HepG2 (cell line): ENCODE results near the gene FSD1. TPM values are rescaled to one million over a fixed set of nuclear protein-coding genes. Genes with fewer than 3 reads are reported as not detected.

Experiments used
- ATAC-seq: fragments of 200-7000 bp; cut with Tn5 transposase; 3 replicates; pipeline ENCODE4 v1.9.1; 2020; ENCODE audit warnings: mild to moderate bottlenecking, moderate library complexity
- BruUV-seq: library from RNA; stranded (reverse); fragments of 400-500 nt; replicated peaks from 2 replicates; lab custom pipeline; 2021; lab: Mats Ljungman, UMichigan
- CTCF ChIA-PET: fragments of 300-600 bp; formaldehyde crosslinking; extraction: SDS; loops from one replicate; lab custom pipeline; 2021; ENCODE audit warnings: low total read pairs, inconsistent platforms, low intra/inter-chr PET ratio; lab: Yijun Ruan, JAX
- POLR2A ChIA-PET: fragments of 350-600 bp; sonication (Branson Sonifier 250); formaldehyde crosslinking; loops from one replicate; lab custom pipeline; 2020; ENCODE audit warnings: antibody characterized with exemption, inconsistent platforms; lab: Yijun Ruan, JAX
- DNase-seq: peaks from one replicate; pipeline ENCODE4 v3.0.0-alpha.2; 2015; ENCODE audit warnings: low spot score
- FAIRE-seq: peaks from 3 replicates; lab custom pipeline; 2011; peaks lifted over from hg19 to GRCh38; lab: Jason Lieb, UNC
- H2AFZ ChIP-seq: one replicate; pipeline ENCODE4 v1.6.1; 2011; ENCODE audit warnings: low read length, inconsistent platforms
- H3K27ac ChIP-seq: fragments of 300-600 bp; 3 replicates; pipeline ENCODE4 v1.8.0; 2011; ENCODE audit warnings: mixed run types, mild to moderate bottlenecking, mixed read lengths, low read length, inconsistent platforms; ENCODE audit not compliant: insufficient read depth; ENCODE audit errors: extremely low read length
- H3K27me3 ChIP-seq, 2 experiments: fragments of 200-600 bp in 1 of 2; 2 replicates in 1 of 2; 3 replicates in 1 of 2; pipeline versions ENCODE4 v1.6.0 to v1.8.0; 2011; ENCODE audit warnings: low read length in 2 of 2, mild to moderate bottlenecking in 2 of 2, moderate library complexity in 2 of 2, inconsistent platforms in 1 of 2; ENCODE audit not compliant: insufficient read depth in 2 of 2, control insufficient read depth in 1 of 2
- H3K36me3 ChIP-seq, 2 experiments: fragments of 200-600 bp in 1 of 2; replicated peaks in 1 of 2; 2 replicates in 1 of 2; 3 replicates in 1 of 2; pipeline versions ENCODE4 v1.5.1 to v1.8.0; 2011; ENCODE audit warnings: low read length in 2 of 2, inconsistent platforms in 1 of 2; ENCODE audit not compliant: insufficient read depth in 2 of 2, control insufficient read depth in 1 of 2
- H3K4me1 ChIP-seq: 2 replicates; pipeline ENCODE4 v1.5.1; 2012; ENCODE audit warnings: low read length, inconsistent platforms; ENCODE audit not compliant: insufficient read depth
- H3K4me2 ChIP-seq: 2 replicates; pipeline ENCODE4 v1.6.0; 2011; ENCODE audit warnings: low read depth, low read length, inconsistent platforms
- H3K4me3 ChIP-seq, 3 experiments: fragments of 200-600 bp in 1 of 3; sonication (generic), shearing (Covaris generic) in 1 of 3; replicated peaks in 1 of 3; 2 replicates each; pipeline ENCODE4 v1.5.1; 2011 to 2016; ENCODE audit warnings: low read length in 3 of 3, inconsistent platforms in 2 of 3, low read depth in 2 of 3, mild to moderate bottlenecking in 2 of 3, control low read depth in 1 of 3, mixed read lengths in 1 of 3; ENCODE audit not compliant: insufficient read depth in 1 of 3
- H3K79me2 ChIP-seq: one replicate; pipeline ENCODE4 v1.6.1; 2011; ENCODE audit warnings: low read length, inconsistent platforms; ENCODE audit not compliant: insufficient read depth
- H3K9ac ChIP-seq: 2 replicates; pipeline ENCODE4 v1.6.0; 2011; ENCODE audit warnings: mild to moderate bottlenecking, low read depth, low read length, inconsistent platforms; ENCODE audit not compliant: insufficient read depth
- H3K9me3 ChIP-seq: 2 replicates; pipeline ENCODE4 v1.5.1; 2012; ENCODE audit warnings: mild to moderate bottlenecking, low read length
- H4K20me1 ChIP-seq: 2 replicates; pipeline ENCODE4 v1.6.0; 2011; ENCODE audit warnings: inconsistent platforms, mild to moderate bottlenecking, low read length, moderate library complexity; ENCODE audit not compliant: insufficient read depth
- CREB1 ChIP-seq, 2 experiments: fragments of 450-650 bp in 1 of 2; IDR thresholded peaks; 2 replicates each; pipeline ENCODE4 v1.6.1; 2016 to 2017; ENCODE audit warnings: control low read depth in 1 of 2, mild to moderate bottlenecking in 1 of 2, missing compliant biosample characterization in 1 of 2, missing genetic modification characterization in 1 of 2
- IRF2 ChIP-seq: IDR thresholded peaks from 2 replicates; pipeline ENCODE4 v1.6.1; 2018; ENCODE audit warnings: missing genetic modification reagents, missing compliant biosample characterization
- STAG1 ChIP-seq: sonication (generic); formaldehyde crosslinking; IDR thresholded peaks from 2 replicates; pipeline ENCODE4 v1.4.0; 2020; ENCODE audit warnings: missing genetic modification reagents
- ZMYM3 ChIP-seq: sonication (generic); formaldehyde crosslinking; IDR thresholded peaks from 2 replicates; pipeline ENCODE4 v1.5.1; 2020; ENCODE audit warnings: mild to moderate bottlenecking, missing genetic modification reagents
- ZNF768 ChIP-seq: sonication (generic); formaldehyde crosslinking; IDR thresholded peaks from 2 replicates; pipeline ENCODE4 v1.4.0; 2020; ENCODE audit warnings: missing genetic modification reagents
- WGBS: methylation state at CpG from one replicate; pipeline ENCODE4 v1.1.6; 2017; ENCODE audit warnings: low lambda C conversion rate; 5-methylcytosine and 5-hydroxymethylcytosine counted together
- in situ Hi-C: cut with HindIII; loops from 2 replicates; pipeline ENCODE4 v1.10.0; 2017; ENCODE audit warnings: low pct_unique_long_range_greater_than_20kb; ENCODE audit not compliant: extremely low pct_ligation_motif_present
- intact Hi-C: fragments of 100-400 bp; cut with micrococcal nuclease; formaldehyde crosslinking; loops from one replicate; pipeline ENCODE4 v1.10.0; 2022; ENCODE audit not compliant: unreplicated experiment
- polyA plus RNA-seq, 8 experiments: library from polyadenylated mRNA; depleted of rRNA in 3 of 8; stranded (reverse) in 7 of 8; unstranded in 1 of 8; fragments of >200 nt; fragmentation: Illumina TruSeq in 4 of 8; extraction: Trizol in 4 of 8; gene quantifications; 2 replicates each; pipeline versions ENCODE4 v1.2.1 to v1.2.3, GENCODE V29; 2011 to 2016; ENCODE audit warnings: low read depth in 4 of 8, missing spikeins in 1 of 8, mixed read lengths in 1 of 8; ENCODE audit not compliant: insufficient read depth in 1 of 8
- total RNA-seq, 5 experiments: library from RNA; depleted of rRNA; stranded (reverse); fragments of >200 nt; fragmentation: Illumina TruSeq; extraction: Trizol; gene quantifications; 2 replicates each; pipeline ENCODE4 v1.2.3, GENCODE V29; 2016; ENCODE audit warnings: low read depth in 1 of 5

FSD1 gene
- total and polyA plus RNA-seq, 2 of the 13 experiments (the other 11 are each of a cell fraction or from before 2014, with no cell fraction given), result 0.29 to 0.66 TPM

DNA sequence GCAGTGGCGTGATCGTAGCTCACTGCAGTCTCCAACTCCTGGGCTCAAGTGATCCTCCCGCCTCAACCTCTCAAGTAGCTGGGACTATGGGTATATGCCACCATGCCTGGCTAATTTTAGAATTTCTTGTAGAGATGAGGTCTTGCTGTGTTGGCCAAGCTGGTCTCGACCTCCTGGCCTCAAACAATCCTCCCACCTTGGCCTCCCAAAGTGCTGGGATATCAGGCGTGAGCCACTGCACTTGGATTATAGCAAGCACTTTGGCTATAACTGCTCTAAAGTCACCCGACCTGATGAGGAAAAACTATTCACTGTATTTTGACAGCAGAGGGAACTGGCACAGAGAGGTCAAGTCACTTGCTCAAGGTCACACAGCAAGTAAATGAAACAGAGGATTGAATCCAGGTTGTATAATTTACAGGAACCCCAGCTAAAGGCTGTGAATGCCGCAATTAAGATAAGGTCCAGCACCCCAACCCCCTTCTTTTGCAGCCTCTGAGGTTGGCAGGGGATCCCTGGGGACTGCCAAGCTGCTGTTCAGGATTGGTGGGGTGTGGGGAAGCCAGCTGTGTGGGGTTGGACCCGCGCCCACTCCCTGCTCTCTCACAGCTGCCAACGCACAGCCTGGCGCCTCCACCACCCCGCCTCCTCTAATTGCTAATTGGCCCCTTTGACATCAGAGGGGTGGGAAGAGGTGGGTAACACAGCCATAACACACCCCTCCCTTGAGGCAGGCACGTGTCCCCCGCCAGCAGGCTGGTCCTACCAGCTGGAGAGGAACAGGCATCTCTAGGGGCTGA is 8.2 kb upstream of the FSD1 start:
- FAIRE-seq (no peak), DNase-seq (no peak), ATAC-seq (no peak)
- H3K4me2 ChIP-seq, result no peak overlapping the region
- H3K27me3 ChIP-seq, result peaks cover 0 to 2% of the 10 kb centered on the region in 2 experiments; a peak in 1 of 5 replicates
- no peak overlapping the region for H3K4me3 ChIP-seq
- WGBS, result 54% methylated on average over 8 of the region's 14 CpGs
- no peak overlapping the region for H2AFZ ChIP-seq
- in situ Hi-C loops (no loop called here), intact Hi-C loops (no loop called here)
- TF ChIP-seq ZMYM3 (CRISPR knock-in tag) (0 out of 2 replicates have a peak, but pooled peaks have one; percentile 13), CREB1 (IDR thresholded peaks at IDR 0.05) (no peak), CREB1 (CRISPR knock-in tag; IDR thresholded peaks at IDR 0.05) (no peak), ZNF768 (peak; percentile 88), IRF2 (no peak)
- no peaks in the 10 kb centered on the region for H3K36me3 ChIP-seq
- no peaks in the 10 kb centered on the region for H4K20me1 ChIP-seq
- H3K4me1 ChIP-seq, result peaks cover 7% of the 10 kb centered on the region; the same call in 1 of the 2 replicates
- BruUV-seq, result no TSS peak
- no peak overlapping the region for H3K27ac ChIP-seq
- no peaks in the 10 kb centered on the region for H3K9me3 ChIP-seq
- POLR2A ChIA-PET, result interaction anchor here (0.6 to 3.1 kb wide), 2 partner anchors 14 kb away, joined by 3 to 19 read pairs; no protein-coding TSS in a partner anchor
- no peak overlapping the region for H3K9ac ChIP-seq
- CTCF ChIA-PET, result no interaction called here
- no peaks in the 10 kb centered on the region for H3K79me2 ChIP-seq

DNA sequence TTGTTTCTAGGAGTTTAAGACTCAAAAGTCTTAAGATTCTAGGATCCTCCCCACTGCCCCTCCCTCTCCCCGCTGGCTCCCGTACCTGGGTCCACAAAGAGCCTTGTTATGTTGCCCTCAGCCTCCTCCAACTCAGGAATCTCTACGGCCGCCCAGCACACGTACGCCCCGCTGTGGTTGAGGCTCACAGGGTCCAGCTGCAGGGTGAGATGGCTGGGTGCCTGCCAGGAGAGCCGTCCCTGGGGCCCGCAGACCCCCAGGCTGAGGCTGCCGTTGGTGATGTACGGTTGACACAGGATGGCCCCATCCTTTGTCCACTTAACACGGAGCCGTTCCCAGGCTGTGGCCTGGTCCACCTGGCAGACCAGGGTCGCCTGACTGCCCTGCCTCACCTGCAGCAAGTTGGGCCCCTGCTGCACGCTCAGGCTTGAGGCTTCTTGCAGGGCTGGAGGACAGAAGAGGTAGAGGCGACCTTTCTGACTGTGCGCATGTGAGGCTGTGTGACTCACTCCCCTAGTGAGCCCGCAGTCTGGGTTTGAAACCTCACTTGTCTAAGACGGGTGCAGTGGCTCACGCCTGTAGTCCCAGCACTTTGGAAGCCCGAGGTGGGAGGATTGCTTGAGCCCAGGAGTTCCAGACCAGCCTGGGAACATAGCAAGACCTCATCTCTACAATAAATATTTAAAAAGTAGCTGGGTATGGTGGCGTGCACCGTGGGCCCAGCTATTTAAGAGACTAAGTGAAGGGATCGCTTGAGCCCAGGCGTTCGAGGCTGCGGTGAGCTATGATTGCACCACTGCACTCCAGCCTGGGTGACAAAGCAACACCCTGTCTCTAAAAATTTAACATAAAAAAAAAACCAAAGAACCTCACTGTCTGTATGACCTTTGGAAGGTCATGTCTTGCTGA is 6.2 kb upstream of the FSD1 start:
- H3K27ac ChIP-seq, result no peak overlapping the region
- in situ Hi-C loops (no loop called here), intact Hi-C loops (no loop called here)
- BruUV-seq, result no TSS peak
- H3K79me2 ChIP-seq, result no peaks in the 10 kb centered on the region
- H4K20me1 ChIP-seq, result no peaks in the 10 kb centered on the region
- H3K4me3 ChIP-seq, result peak overlapping the region in 1 of 3 experiments; percentile 44; a peak in 1 of 6 replicates
- DNase-seq (peak; percentile 35), FAIRE-seq (no peak), ATAC-seq (peak; percentile 83)
- ChIA-PET POLR2A (interaction anchor here (3.1 kb wide), 1 partner anchor 12 kb away, joined by 19 read pairs; no protein-coding TSS in a partner anchor), CTCF (interaction anchor here (1.2 kb wide), 1 partner anchor 31 kb away, joined by 3 read pairs; no protein-coding TSS in a partner anchor)
- H3K36me3 ChIP-seq, result no peaks in the 10 kb centered on the region
- no peaks in the 10 kb centered on the region for H3K9me3 ChIP-seq
- H3K27me3 ChIP-seq, result peaks cover 0 to 2% of the 10 kb centered on the region in 2 experiments; a peak in 1 of 5 replicates
- peak overlapping the region; percentile 38 for H3K4me2 ChIP-seq
- no peak overlapping the region for H3K9ac ChIP-seq
- 34% methylated on average over 10 of the region's 27 CpGs for WGBS
- no peak overlapping the region for H2AFZ ChIP-seq
- H3K4me1 ChIP-seq, result peaks cover 25% of the 10 kb centered on the region
- TF ChIP-seq STAG1 (CRISPR knock-in tag), result peak; percentile 63
